WERI-Rb-1 (cell line): ENCODE data around the gene OSBPL8.
A peak's percentile ranks its signal among the peaks of the same experiment; 100 is the strongest.

Source experiments
- DNase-seq: peaks from one replicate; pipeline ENCODE4 v3.0.0-alpha.2; 2020
- H3K27ac ChIP-seq: fragments of 250-450 bp; sonication (Bioruptor Pico); 2 replicates; pipeline ENCODE4 v1.5.1; 2020; ENCODE audit warnings: mild to moderate bottlenecking, moderate library complexity
- H3K27me3 ChIP-seq: fragments of 250-450 bp; sonication (Bioruptor Pico); 2 replicates; pipeline ENCODE4 v1.5.1; 2021; ENCODE audit warnings: mild to moderate bottlenecking, low read depth, moderate library complexity; ENCODE audit not compliant: insufficient read depth, severe bottlenecking
- H3K36me3 ChIP-seq: fragments of 250-450 bp; sonication (Bioruptor Pico); 2 replicates; pipeline ENCODE4 v1.5.1; 2020; ENCODE audit warnings: mild to moderate bottlenecking, moderate library complexity
- H3K4me3 ChIP-seq: 2 replicates; pipeline ENCODE4 v1.5.1; 2011; ENCODE audit warnings: low read depth, mild to moderate bottlenecking, control low read depth, low read length
- H3K9me3 ChIP-seq: fragments of 250-450 bp; sonication (Bioruptor Pico); 2 replicates; pipeline ENCODE4 v1.5.1; 2021; ENCODE audit warnings: mild to moderate bottlenecking, moderate library complexity; ENCODE audit not compliant: severe bottlenecking
- TF ChIP-seq, protein P1 (sequence below): IDR thresholded peaks from 2 replicates; pipeline ENCODE4 v1.5.1; 2011; ENCODE audit warnings: low read depth, mild to moderate bottlenecking, control low read depth, inconsistent platforms, low read length

Gene OSBPL8

GRCh38 chr12:76360316-76360715, 199.3 kb downstream of the OSBPL8 start:
- Histone ChIP-seq H3K27ac (no peak overlapping the region), H3K4me3 (no peak overlapping the region), H3K36me3 (peaks cover 50% of the 10 kb centered on the region), H3K9me3 (no peaks in the 10 kb centered on the region), H3K27me3 (no peaks in the 10 kb centered on the region)
- DNase-seq, result no peak
- TF ChIP-seq, protein P1, sequence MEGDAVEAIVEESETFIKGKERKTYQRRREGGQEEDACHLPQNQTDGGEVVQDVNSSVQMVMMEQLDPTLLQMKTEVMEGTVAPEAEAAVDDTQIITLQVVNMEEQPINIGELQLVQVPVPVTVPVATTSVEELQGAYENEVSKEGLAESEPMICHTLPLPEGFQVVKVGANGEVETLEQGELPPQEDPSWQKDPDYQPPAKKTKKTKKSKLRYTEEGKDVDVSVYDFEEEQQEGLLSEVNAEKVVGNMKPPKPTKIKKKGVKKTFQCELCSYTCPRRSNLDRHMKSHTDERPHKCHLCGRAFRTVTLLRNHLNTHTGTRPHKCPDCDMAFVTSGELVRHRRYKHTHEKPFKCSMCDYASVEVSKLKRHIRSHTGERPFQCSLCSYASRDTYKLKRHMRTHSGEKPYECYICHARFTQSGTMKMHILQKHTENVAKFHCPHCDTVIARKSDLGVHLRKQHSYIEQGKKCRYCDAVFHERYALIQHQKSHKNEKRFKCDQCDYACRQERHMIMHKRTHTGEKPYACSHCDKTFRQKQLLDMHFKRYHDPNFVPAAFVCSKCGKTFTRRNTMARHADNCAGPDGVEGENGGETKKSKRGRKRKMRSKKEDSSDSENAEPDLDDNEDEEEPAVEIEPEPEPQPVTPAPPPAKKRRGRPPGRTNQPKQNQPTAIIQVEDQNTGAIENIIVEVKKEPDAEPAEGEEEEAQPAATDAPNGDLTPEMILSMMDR, result no peak

DNA sequence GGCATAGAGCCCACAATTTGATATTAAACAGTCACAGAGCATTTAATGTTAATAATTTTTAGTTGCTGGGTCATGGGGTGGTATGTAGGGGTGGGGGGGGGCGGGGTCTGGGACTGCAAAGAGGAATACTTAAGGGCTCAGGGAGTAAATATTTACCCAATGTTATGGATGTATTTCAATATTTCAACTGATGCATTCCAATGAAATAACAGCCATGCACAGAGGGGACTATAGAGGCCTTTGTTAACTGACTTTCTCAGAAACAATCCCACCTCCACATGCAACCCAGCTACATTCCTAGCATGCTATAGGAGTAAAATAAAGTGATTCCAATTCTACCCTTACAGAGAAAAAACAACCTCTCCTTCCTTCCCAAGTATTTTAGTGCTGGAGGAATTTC, 203.5 kb downstream of the OSBPL8 start:
- Histone ChIP-seq H3K27me3 (no peaks in the 10 kb centered on the region), H3K36me3 (peaks cover 52% of the 10 kb centered on the region), H3K9me3 (no peaks in the 10 kb centered on the region), H3K4me3 (no peak overlapping the region), H3K27ac (no peak overlapping the region)
- DNase-seq, result no peak
- TF ChIP-seq, protein P1, result no peak

DNA sequence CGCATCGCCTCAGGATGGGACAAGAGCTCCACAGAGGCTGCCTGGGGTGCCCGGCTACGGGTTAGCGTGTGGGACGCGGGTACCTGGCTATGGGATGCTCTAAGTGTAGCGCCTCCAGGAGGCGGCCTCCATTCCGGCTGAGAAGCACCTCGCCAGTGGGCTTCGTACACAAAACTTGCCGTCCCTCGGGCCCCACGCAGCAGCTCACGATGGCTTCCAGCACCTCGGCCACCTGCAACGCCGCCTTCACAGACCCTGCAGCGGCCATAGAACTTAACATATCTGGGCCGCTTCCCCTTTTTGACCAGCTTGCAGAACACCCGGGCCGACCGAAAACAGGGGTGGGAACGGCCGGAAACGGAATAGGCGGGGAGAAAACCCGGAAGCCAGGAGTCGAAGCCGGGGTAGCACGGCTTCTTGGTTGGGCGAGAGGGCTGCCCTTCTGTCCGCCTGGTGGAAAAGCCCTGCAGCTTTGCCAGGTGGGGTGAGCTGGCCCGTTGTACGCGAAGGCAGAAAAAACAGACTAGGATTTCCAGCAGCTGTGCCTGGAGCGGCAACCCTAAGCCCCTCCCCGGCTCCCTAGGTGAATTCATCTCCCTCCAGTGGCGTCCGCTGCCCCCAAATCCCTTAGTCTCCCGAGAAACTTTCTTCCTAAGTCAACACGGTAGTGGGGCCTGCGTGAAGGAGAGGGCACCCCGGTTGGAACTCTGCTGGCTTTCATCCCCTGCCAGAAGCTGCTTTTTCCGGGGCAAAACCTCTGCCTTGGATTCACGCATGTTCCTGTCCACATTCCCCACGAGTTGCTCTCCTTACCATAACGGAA, 211.3 kb downstream of the OSBPL8 start, which contains the start of gene BBS10:
Gene BBS10 (minus strand): TSS at position 337 of the 823 bp plus-strand sequence. CDS start 57 bp downstream, at position 280.
- Histone ChIP-seq H3K36me3 (no peaks in the 10 kb centered on the region), H3K9me3 (no peaks in the 10 kb centered on the region), H3K27me3 (no peaks in the 10 kb centered on the region), H3K27ac (peak within 1 kb of the TSS; percentile 72), H3K4me3 (peak within 1 kb of the TSS; percentile 59)
- TF ChIP-seq, protein P1, result peak; percentile 74
- DNase-seq, result peak; percentile 93

DNA sequence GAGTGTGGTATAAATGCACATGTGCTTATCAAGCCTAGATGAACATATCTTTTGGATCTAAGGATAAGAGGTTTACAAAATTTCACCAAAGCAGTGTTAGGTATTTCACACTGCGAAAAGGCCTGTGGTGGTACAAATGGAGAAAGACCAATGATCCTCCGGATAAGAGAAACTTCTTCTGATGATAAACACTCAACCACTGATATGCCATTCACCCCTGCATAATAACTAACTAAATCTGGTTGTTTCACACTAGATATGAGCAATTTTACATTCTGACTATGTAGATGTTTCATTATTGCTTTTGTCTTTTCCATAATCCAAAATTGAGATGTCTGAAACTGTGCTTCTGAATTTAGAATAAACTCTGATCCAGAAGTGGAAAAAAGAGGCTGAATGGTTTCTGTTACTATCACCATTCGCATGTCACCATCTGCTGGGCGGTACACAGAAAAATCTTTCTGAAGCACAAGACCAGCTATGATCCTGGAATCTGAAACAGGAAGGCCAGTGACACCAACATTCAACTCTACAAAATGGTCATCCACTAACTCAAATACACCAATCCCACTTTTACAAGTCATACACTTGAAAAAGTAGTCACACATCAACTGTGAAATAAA, 212.7 kb downstream of the OSBPL8 start:
- Histone ChIP-seq H3K27ac (no peak overlapping the region), H3K27me3 (no peaks in the 10 kb centered on the region), H3K36me3 (no peaks in the 10 kb centered on the region), H3K4me3 (no peak overlapping the region), H3K9me3 (no peaks in the 10 kb centered on the region)
- DNase-seq, result peak; percentile 15
- TF ChIP-seq, protein P1, result peak; percentile 19; the same call in 1 of the 2 replicates

- Histone ChIP-seq H3K27ac (no peak overlapping the region), H3K4me3 (no peak overlapping the region), H3K36me3 (no peaks in the 10 kb centered on the region), H3K9me3 (no peaks in the 10 kb centered on the region), H3K27me3 (no peaks in the 10 kb centered on the region)
- TF ChIP-seq, protein P1, result no peak
- DNase-seq, result no peak
Observed at GRCh38 chr12:76346236-76346635, 213.3 kb downstream of the OSBPL8 start.
